ENCODE data around the gene GNA14.

The GNA14 gene

GRCh38 chr9:77531400-77531799 lies 116.7 kb downstream of the GNA14 start:
- TF ChIP-seq, protein P1, sequence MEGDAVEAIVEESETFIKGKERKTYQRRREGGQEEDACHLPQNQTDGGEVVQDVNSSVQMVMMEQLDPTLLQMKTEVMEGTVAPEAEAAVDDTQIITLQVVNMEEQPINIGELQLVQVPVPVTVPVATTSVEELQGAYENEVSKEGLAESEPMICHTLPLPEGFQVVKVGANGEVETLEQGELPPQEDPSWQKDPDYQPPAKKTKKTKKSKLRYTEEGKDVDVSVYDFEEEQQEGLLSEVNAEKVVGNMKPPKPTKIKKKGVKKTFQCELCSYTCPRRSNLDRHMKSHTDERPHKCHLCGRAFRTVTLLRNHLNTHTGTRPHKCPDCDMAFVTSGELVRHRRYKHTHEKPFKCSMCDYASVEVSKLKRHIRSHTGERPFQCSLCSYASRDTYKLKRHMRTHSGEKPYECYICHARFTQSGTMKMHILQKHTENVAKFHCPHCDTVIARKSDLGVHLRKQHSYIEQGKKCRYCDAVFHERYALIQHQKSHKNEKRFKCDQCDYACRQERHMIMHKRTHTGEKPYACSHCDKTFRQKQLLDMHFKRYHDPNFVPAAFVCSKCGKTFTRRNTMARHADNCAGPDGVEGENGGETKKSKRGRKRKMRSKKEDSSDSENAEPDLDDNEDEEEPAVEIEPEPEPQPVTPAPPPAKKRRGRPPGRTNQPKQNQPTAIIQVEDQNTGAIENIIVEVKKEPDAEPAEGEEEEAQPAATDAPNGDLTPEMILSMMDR (IDR thresholded peaks at IDR 0.05; ENCODE audit: extremely low read depth, missing control alignments) = no peak
- no peak for DNase-seq (ENCODE audit: low spot score)

DNA sequence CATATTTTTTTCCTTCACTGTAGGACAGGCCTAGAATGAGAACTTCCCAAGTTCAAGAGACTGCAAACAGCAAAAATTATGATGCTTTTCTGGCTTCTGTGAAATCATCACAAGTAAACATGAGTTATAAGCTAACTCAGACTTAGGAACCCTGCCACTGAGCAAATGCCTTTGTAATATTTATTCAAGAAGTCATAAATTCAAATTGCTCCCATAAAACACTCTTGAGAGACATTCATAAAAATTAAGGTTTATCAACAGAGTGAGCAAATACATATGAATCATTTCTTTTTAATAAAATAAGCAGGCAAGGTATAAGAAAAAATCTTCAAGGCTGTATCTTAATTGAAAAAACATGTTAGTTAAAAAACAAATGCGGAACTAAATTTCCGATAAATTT lies 124.2 kb downstream of the GNA14 start:
- DNase-seq (ENCODE audit: low spot score) = no peak
- TF ChIP-seq, protein P1 (IDR thresholded peaks at IDR 0.05; ENCODE audit: extremely low read depth, missing control alignments) = no peak

GRCh38 chr9:77521091-77521490 lies 127.0 kb downstream of the GNA14 start:
- TF ChIP-seq, protein P1 (IDR thresholded peaks at IDR 0.05; ENCODE audit: extremely low read depth, missing control alignments) = no peak

DNA sequence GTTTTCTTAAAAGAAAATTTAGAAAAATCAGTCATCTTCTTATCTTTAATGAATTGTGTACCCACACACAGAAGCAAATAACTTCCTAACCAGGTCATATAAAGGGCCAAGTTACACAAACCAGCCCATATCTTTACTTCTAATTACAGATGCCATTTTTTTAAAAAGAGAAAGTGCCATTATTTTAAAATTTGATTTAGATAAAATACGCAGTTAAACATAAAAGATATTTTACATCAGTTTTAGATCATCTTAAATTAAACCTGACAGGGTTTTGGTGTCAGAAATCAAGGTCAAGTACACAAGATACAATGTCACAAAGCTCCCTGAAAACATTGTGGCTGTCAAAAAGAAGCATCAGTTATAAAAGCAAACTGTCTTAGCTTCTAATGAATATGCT lies 129.4 kb downstream of the GNA14 start:
- no peak for DNase-seq (ENCODE audit: low spot score)
- TF ChIP-seq, protein P1 (IDR thresholded peaks at IDR 0.05; ENCODE audit: extremely low read depth, missing control alignments) = no peak

More at GRCh38 chr9:77521091-77521490, 127.0 kb downstream of the GNA14 start:
- no peak for DNase-seq (ENCODE audit: low spot score)

GRCh38 chr9:77516781-77517180 lies 131.3 kb downstream of the GNA14 start:
- TF ChIP-seq, protein P1 (IDR thresholded peaks at IDR 0.05; ENCODE audit: extremely low read depth, missing control alignments) = no peak
- no peak for DNase-seq (ENCODE audit: low spot score)

- TF ChIP-seq, protein P1 (IDR thresholded peaks at IDR 0.05; ENCODE audit: extremely low read depth, missing control alignments) = no peak
- DNase-seq (ENCODE audit: low spot score) = no peak
These were observed 133.0 kb downstream of the GNA14 start for GRCh38 chr9:77514886-77515711.

GRCh38 chr9:77513457-77513856 lies 134.7 kb downstream of the GNA14 start:
- no peak for DNase-seq (ENCODE audit: low spot score)
- TF ChIP-seq, protein P1 (IDR thresholded peaks at IDR 0.05; ENCODE audit: extremely low read depth, missing control alignments) = no peak
